HepG2 (cell line): ENCODE results near the gene PMEPA1. TPM values are rescaled to one million over a fixed set of nuclear protein-coding genes. Genes with fewer than 3 reads are reported as not detected.

Source experiments
- ATAC-seq: fragments of 200-7000 bp; cut with Tn5 transposase; 3 replicates; pipeline ENCODE4 v1.9.1; 2020; ENCODE audit warnings: mild to moderate bottlenecking, moderate library complexity
- BruUV-seq: library from RNA; stranded (reverse); fragments of 400-500 nt; replicated peaks from 2 replicates; lab custom pipeline; 2021; lab: Mats Ljungman, UMichigan
- CTCF ChIA-PET: fragments of 300-600 bp; formaldehyde crosslinking; extraction: SDS; loops from one replicate; lab custom pipeline; 2021; ENCODE audit warnings: low total read pairs, inconsistent platforms, low intra/inter-chr PET ratio; lab: Yijun Ruan, JAX
- POLR2A ChIA-PET: fragments of 350-600 bp; sonication (Branson Sonifier 250); formaldehyde crosslinking; loops from one replicate; lab custom pipeline; 2020; ENCODE audit warnings: antibody characterized with exemption, inconsistent platforms; lab: Yijun Ruan, JAX
- DNase-seq: peaks from one replicate; pipeline ENCODE4 v3.0.0-alpha.2; 2015; ENCODE audit warnings: low spot score
- FAIRE-seq: peaks from 3 replicates; lab custom pipeline; 2011; peaks lifted over from hg19 to GRCh38; lab: Jason Lieb, UNC
- H2AFZ ChIP-seq: one replicate; pipeline ENCODE4 v1.6.1; 2011; ENCODE audit warnings: low read length, inconsistent platforms
- H3K27ac ChIP-seq: fragments of 300-600 bp; 3 replicates; pipeline ENCODE4 v1.8.0; 2011; ENCODE audit warnings: mixed run types, mild to moderate bottlenecking, mixed read lengths, low read length, inconsistent platforms; ENCODE audit not compliant: insufficient read depth; ENCODE audit errors: extremely low read length
- H3K27me3 ChIP-seq, 2 experiments: fragments of 200-600 bp in 1 of 2; 2 replicates in 1 of 2; 3 replicates in 1 of 2; pipeline versions ENCODE4 v1.6.0 to v1.8.0; 2011; ENCODE audit warnings: low read length in 2 of 2, mild to moderate bottlenecking in 2 of 2, moderate library complexity in 2 of 2, inconsistent platforms in 1 of 2; ENCODE audit not compliant: insufficient read depth in 2 of 2, control insufficient read depth in 1 of 2
- H3K36me3 ChIP-seq, 2 experiments: fragments of 200-600 bp in 1 of 2; replicated peaks in 1 of 2; 2 replicates in 1 of 2; 3 replicates in 1 of 2; pipeline versions ENCODE4 v1.5.1 to v1.8.0; 2011; ENCODE audit warnings: low read length in 2 of 2, inconsistent platforms in 1 of 2; ENCODE audit not compliant: insufficient read depth in 2 of 2, control insufficient read depth in 1 of 2
- H3K4me1 ChIP-seq: 2 replicates; pipeline ENCODE4 v1.5.1; 2012; ENCODE audit warnings: low read length, inconsistent platforms; ENCODE audit not compliant: insufficient read depth
- H3K4me2 ChIP-seq: 2 replicates; pipeline ENCODE4 v1.6.0; 2011; ENCODE audit warnings: low read depth, low read length, inconsistent platforms
- H3K4me3 ChIP-seq, 3 experiments: fragments of 200-600 bp in 1 of 3; sonication (generic), shearing (Covaris generic) in 1 of 3; replicated peaks in 1 of 3; 2 replicates each; pipeline ENCODE4 v1.5.1; 2011 to 2016; ENCODE audit warnings: low read length in 3 of 3, inconsistent platforms in 2 of 3, low read depth in 2 of 3, mild to moderate bottlenecking in 2 of 3, control low read depth in 1 of 3, mixed read lengths in 1 of 3; ENCODE audit not compliant: insufficient read depth in 1 of 3
- H3K79me2 ChIP-seq: one replicate; pipeline ENCODE4 v1.6.1; 2011; ENCODE audit warnings: low read length, inconsistent platforms; ENCODE audit not compliant: insufficient read depth
- H3K9ac ChIP-seq: 2 replicates; pipeline ENCODE4 v1.6.0; 2011; ENCODE audit warnings: mild to moderate bottlenecking, low read depth, low read length, inconsistent platforms; ENCODE audit not compliant: insufficient read depth
- H3K9me3 ChIP-seq: 2 replicates; pipeline ENCODE4 v1.5.1; 2012; ENCODE audit warnings: mild to moderate bottlenecking, low read length
- H4K20me1 ChIP-seq: 2 replicates; pipeline ENCODE4 v1.6.0; 2011; ENCODE audit warnings: inconsistent platforms, mild to moderate bottlenecking, low read length, moderate library complexity; ENCODE audit not compliant: insufficient read depth
- CAMTA2 ChIP-seq: sonication (generic); formaldehyde crosslinking; IDR thresholded peaks from 2 replicates; pipeline ENCODE4 v1.4.0; 2020; ENCODE audit warnings: mild to moderate bottlenecking, missing genetic modification reagents, borderline replicate concordance
- EP300 ChIP-seq, 3 experiments: sonication (generic) in 1 of 3; formaldehyde crosslinking in 1 of 3; IDR thresholded peaks; 2 replicates each; pipeline versions ENCODE4 v1.5.1 to v1.6.1; 2011 to 2020; ENCODE audit warnings: low read depth in 2 of 3, low read length in 2 of 3, borderline replicate concordance in 1 of 3, improper control_type of control experiment in 1 of 3, mild to moderate bottlenecking in 1 of 3, missing genetic modification reagents in 1 of 3, moderate library complexity in 1 of 3
- FIP1L1 ChIP-seq: fragments of 200-400 bp; formaldehyde crosslinking; IDR thresholded peaks from 2 replicates; pipeline ENCODE4 v1.6.1; 2018; ENCODE audit warnings: low read depth, mild to moderate bottlenecking, low read length, moderate library complexity, borderline replicate concordance; ENCODE audit not compliant: insufficient read depth
- MBNL3 ChIP-seq: fragments of 250-450 bp; sonication (Bioruptor Pico); conservative IDR thresholded peaks from 2 replicates; pipeline ENCODE4 v1.8.0; 2022; ENCODE audit warnings: mild to moderate bottlenecking, inconsistent platforms
- MTF2 ChIP-seq: sonication (generic); formaldehyde crosslinking; IDR thresholded peaks from 2 replicates; pipeline ENCODE4 v1.5.0; 2020; ENCODE audit warnings: missing genetic modification reagents, borderline replicate concordance
- NFIC ChIP-seq: IDR thresholded peaks from 2 replicates; pipeline ENCODE4 v1.6.1; 2012; ENCODE audit warnings: mild to moderate bottlenecking, low read length, inconsistent platforms
- PHB2 ChIP-seq: fragments of 450-650 bp; IDR thresholded peaks from 2 replicates; pipeline ENCODE4 v1.6.1; 2018; ENCODE audit not compliant: partially characterized antibody
- REPIN1 ChIP-seq: sonication (generic); formaldehyde crosslinking; IDR thresholded peaks from 2 replicates; pipeline ENCODE4 v1.8.0; 2022; ENCODE audit warnings: missing genetic modification reagents, low read depth, mild to moderate bottlenecking, borderline replicate concordance
- RORA ChIP-seq: sonication (generic); formaldehyde crosslinking; IDR thresholded peaks from 2 replicates; pipeline ENCODE4 v1.5.0; 2020; ENCODE audit warnings: mild to moderate bottlenecking, missing genetic modification reagents, moderate library complexity
- SMYD3 ChIP-seq: sonication (generic); formaldehyde crosslinking; IDR thresholded peaks from 2 replicates; pipeline ENCODE4 v1.8.1; 2023; ENCODE audit warnings: mild to moderate bottlenecking, missing genetic modification reagents
- TIGD3 ChIP-seq: sonication (generic); formaldehyde crosslinking; IDR thresholded peaks from 2 replicates; pipeline ENCODE4 v1.5.1; 2020; ENCODE audit warnings: mild to moderate bottlenecking, missing genetic modification reagents, borderline replicate concordance
- ZNF362 ChIP-seq: sonication (generic); formaldehyde crosslinking; IDR thresholded peaks from 2 replicates; pipeline ENCODE4 v1.4.0; 2020; ENCODE audit warnings: missing genetic modification reagents, mild to moderate bottlenecking, borderline replicate concordance
- ZNF44 ChIP-seq: sonication (generic); formaldehyde crosslinking; IDR thresholded peaks from 2 replicates; pipeline ENCODE4 v1.5.1; 2020; ENCODE audit warnings: mild to moderate bottlenecking, missing genetic modification reagents
- ZNF563 ChIP-seq: sonication (generic); formaldehyde crosslinking; IDR thresholded peaks from 2 replicates; pipeline ENCODE4 v1.8.0; 2022; ENCODE audit warnings: mild to moderate bottlenecking, moderate library complexity, missing genetic modification reagents
- ZNF775 ChIP-seq: sonication (generic); formaldehyde crosslinking; IDR thresholded peaks from 2 replicates; pipeline ENCODE4 v1.4.0; 2020; ENCODE audit warnings: missing genetic modification reagents, mild to moderate bottlenecking, moderate library complexity, borderline replicate concordance
- WGBS: methylation state at CpG from one replicate; pipeline ENCODE4 v1.1.6; 2017; ENCODE audit warnings: low lambda C conversion rate; 5-methylcytosine and 5-hydroxymethylcytosine counted together
- in situ Hi-C: cut with HindIII; loops from 2 replicates; pipeline ENCODE4 v1.10.0; 2017; ENCODE audit warnings: low pct_unique_long_range_greater_than_20kb; ENCODE audit not compliant: extremely low pct_ligation_motif_present
- intact Hi-C: fragments of 100-400 bp; cut with micrococcal nuclease; formaldehyde crosslinking; loops from one replicate; pipeline ENCODE4 v1.10.0; 2022; ENCODE audit not compliant: unreplicated experiment
- polyA plus RNA-seq, 8 experiments: library from polyadenylated mRNA; depleted of rRNA in 3 of 8; stranded (reverse) in 7 of 8; unstranded in 1 of 8; fragments of >200 nt; fragmentation: Illumina TruSeq in 4 of 8; extraction: Trizol in 4 of 8; gene quantifications; 2 replicates each; pipeline versions ENCODE4 v1.2.1 to v1.2.3, GENCODE V29; 2011 to 2016; ENCODE audit warnings: low read depth in 4 of 8, missing spikeins in 1 of 8, mixed read lengths in 1 of 8; ENCODE audit not compliant: insufficient read depth in 1 of 8
- total RNA-seq, 5 experiments: library from RNA; depleted of rRNA; stranded (reverse); fragments of >200 nt; fragmentation: Illumina TruSeq; extraction: Trizol; gene quantifications; 2 replicates each; pipeline ENCODE4 v1.2.3, GENCODE V29; 2016; ENCODE audit warnings: low read depth in 1 of 5

Gene PMEPA1
- total and polyA plus RNA-seq, 2 of the 13 experiments (the other 11 are each of a cell fraction or from before 2014, with no cell fraction given) = not detected

- DNase-seq (no peak), ATAC-seq (no peak), FAIRE-seq (no peak)
- no peak overlapping the region for H2AFZ ChIP-seq
- in situ Hi-C loops (no loop called here), intact Hi-C loops (no loop called here)
- no peaks in the 10 kb centered on the region for H4K20me1 ChIP-seq
- TF ChIP-seq ZNF563 (CRISPR knock-in tag) (no peak), ZNF775 (CRISPR knock-in tag) (no peak), MBNL3 (CRISPR knock-in tag) (no peak), NFIC (no peak), CAMTA2 (CRISPR knock-in tag) (no peak), FIP1L1 (no peak), SMYD3 (CRISPR knock-in tag) (no peak), TIGD3 (CRISPR knock-in tag) (no peak), MTF2 (CRISPR knock-in tag) (no peak), ZNF362 (no peak), EP300 (IDR thresholded peaks at IDR 0.05; ENCODE audit: low read depth in 2 of 2, low read length in 2 of 2) (no peak), EP300 (CRISPR knock-in tag; IDR thresholded peaks at IDR 0.05; ENCODE audit: borderline replicate concordance) (no peak), REPIN1 (CRISPR knock-in tag) (no peak), RORA (CRISPR knock-in tag) (no peak), PHB2 (no peak), ZNF44 (no peak)
- POLR2A ChIA-PET = no interaction called here
- H3K79me2 ChIP-seq = no peaks in the 10 kb centered on the region
- no peak overlapping the region for H3K9ac ChIP-seq
- no TSS peak for BruUV-seq
- CTCF ChIA-PET = no interaction called here
- no peak overlapping the region for H3K27ac ChIP-seq
- H3K4me2 ChIP-seq = no peak overlapping the region
- H3K4me1 ChIP-seq = no peaks in the 10 kb centered on the region
- H3K4me3 ChIP-seq = no peak overlapping the region
- 4% methylated on average over 2 of the region's 2 CpGs for WGBS
- no peaks in the 10 kb centered on the region for H3K36me3 ChIP-seq
- no peaks in the 10 kb centered on the region for H3K9me3 ChIP-seq
- peaks cover 0 to 23% of the 10 kb centered on the region in 2 experiments; a peak in 3 of 5 replicates for H3K27me3 ChIP-seq
Measured at GRCh38 chr20:57633945-57634491, 75.8 kb downstream of the PMEPA1 start.
